Retina (tissue), 1 donor: ENCODE results near the gene CDK5.
A peak's percentile ranks its signal among the peaks of the same experiment; 100 is the strongest.

ENCODE experiments used
- DNase-seq: peaks from one replicate; pipeline ENCODE4 v3.0.0-alpha.2; 2016

Gene CDK5

GRCh38 chr7:151086802-151087244, 29.1 kb upstream of the CDK5 start:
- peak; percentile 80 for DNase-seq

GRCh38 chr7:151085691-151086620, 28.3 kb upstream of the CDK5 start, which contains the start of gene AGAP3:
AGAP3 (plus strand) TSS chr7:151086475; CDS start chr7:151086742, 267 bp downstream.
- DNase-seq = peak; percentile 92

DNA sequence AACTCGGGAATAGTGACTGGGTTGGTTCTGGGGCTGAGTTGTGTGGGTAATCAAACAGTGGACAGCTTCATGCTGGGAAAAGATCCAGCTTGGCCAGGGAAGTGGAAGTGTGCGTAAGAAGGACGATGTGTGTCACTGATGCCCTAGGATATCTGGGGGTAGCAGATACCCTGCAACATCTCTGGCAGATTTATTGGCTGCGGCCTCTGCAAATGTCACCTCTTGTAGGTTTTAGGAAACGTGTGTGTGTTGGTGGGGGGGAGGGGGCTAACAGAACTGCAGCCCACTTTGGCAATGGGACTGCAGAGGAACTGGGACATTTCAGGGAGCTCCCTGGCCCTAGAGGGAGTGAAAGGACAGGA, 27.6 kb upstream of the CDK5 start:
- DNase-seq = no peak

DNA sequence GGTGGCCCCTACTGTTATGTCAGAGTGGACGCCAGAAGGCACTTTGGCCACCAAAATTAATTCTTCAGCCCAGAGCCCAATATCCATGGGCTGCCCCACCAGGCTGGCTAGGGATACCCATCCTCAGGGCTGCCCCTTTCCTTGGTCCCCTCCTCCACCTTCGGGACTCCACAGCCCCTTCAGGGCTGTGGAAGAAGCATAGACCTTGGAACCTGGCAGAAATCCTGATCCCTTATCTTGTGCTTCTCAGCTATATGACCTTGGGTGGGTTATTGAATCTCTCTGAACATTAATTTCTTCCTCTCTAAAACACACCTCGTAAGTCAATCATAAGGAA, 26.1 kb upstream of the CDK5 start:
- DNase-seq = no peak

DNA sequence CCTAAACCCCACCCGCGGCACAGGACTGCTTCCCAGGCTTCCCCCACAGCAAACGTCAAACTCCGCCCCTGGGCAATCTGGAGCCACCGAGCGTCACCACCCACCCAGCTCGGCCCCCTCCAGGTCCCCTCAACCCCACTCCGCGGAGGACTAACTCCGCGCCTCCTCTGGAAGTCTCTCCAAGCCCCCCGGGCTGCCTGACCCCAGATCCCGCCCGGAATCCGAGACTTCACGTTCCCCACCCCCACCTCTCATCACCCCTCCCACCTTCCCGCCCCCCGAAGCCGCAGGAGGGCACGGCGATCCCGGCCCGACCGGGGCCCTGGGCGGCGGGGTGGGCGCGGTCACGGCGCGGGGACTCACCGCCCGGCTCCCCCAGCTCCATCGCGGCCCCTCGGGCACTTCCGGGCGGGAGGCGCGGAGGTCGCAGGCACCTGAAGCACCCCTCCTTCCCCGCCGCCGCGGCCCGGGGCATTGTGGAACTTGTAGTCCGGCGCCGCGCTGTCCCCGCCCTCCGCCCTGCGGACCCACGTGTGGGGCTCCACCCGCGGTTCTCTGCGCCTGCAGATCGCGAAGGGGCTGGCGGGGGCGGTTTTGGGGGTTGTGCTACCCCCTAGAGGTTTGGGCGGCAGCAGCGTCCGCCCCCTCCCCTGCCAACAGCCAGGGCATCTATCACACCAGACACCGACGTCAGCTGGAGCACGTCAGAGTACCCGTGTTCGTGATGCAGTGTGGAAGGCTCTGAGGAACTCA, 25.6 kb upstream of the CDK5 start, which contains the start of gene TMUB1:
Gene TMUB1, minus strand, starts transcription at position 423 of the 753 bp plus-strand sequence. CDS start 930 bp downstream, outside the sequence.
- peak; percentile 84 for DNase-seq

DNA sequence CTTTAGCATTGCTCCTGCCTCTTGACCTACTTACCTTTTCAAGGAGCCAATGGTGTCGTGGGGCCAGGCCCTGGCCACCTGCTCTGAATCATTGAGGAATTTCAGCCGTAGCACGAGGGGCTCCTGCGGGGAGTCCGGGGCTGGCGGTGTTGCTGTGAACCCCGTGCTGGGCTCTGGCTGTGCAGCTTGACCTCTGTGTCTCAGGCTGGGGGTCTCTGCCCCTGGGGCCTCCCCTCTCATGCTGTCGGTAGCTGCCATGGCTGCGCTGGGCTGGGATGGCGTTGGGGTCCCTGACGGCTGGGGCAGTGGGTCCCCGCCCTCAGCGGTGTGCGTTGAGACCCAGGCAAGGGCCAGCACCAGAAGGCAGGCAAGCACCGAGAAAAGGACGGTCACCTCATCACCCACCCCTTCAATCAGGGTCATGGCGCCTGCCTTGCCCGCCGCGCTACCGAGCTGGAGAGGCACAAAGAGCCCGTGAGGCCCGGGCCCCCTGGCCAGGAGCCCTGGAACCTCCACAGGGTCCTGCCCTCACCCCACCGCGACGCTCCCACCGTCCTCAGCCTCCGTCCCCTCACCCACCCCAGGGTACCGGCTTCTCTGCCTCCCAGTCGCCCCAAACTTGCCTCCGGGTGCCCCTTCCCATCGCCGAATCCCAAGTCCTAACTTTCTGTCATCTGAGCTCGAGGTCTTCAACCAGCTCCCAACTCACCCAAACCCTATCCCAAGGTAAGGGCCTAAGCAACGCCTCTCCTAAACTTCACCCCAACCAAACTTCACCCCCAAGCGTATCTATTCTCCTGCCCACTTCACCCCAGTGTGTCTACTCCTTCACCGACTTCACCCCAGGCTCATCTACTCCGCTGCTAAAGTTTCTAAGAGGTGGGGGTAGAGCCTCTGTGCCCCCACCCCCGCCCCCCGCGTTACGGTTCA, 24.7 kb upstream of the CDK5 start:
- peak; percentile 35 for DNase-seq

DNA sequence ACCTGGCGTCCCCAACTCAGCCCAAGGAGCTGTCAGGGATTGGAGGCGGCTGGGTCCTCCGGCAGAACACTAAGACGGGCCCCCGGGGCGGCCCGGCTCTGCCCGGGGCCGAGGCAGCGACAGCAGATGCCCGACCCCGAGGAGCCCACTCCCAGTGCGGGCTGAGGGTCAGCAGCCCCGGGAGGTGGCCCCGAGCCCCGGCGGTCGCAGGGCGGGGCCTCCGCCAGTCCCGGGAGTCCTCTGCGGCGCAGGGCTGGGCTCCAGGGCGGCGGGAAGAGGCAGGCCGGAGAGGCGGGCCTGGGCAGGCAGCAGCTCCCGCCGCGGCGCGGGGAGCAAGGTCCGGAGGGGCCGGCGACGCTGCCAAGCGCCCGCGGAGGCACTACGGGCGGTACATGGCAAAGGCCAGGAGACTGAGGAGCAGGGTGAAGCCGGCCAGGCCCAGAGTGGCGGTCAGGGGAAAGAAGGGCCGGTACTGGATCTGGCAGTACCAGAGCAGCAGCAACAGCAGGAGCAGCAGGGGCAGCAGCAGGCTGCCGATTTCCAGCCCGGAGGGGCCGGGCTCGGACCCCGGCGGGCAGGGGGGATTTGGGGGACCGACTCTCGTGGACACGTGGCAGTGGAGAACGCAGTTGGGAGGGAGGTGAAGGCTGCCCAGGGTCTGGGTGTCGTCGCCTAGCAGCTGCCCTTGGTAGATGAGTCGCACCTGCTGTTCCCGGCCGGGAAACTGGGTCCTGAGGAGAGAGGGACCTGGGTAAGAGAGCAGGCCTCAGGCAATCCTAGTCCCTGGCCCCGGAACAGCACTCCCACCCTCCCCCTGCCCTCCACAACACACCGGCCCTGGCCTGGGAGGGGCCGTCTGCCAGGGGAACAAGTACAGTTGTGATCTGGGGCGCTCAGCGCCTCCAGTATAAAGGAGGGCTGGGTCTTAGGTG, 23.7 kb upstream of the CDK5 start:
- DNase-seq = peak; percentile 49

GRCh38 chr7:151080522-151081169, 22.9 kb upstream of the CDK5 start, which contains the start of gene FASTK:
FASTK (minus strand) TSS chr7:151080809; CDS start chr7:151080766, 43 bp downstream.
- peak; percentile 95 for DNase-seq

GRCh38 chr7:151080067-151080521, 22.4 kb upstream of the CDK5 start:
- no peak for DNase-seq

- DNase-seq = no peak
These were observed 21.7 kb upstream of the CDK5 start for GRCh38 chr7:151079199-151079910.

- DNase-seq = no peak
These were observed 20.7 kb upstream of the CDK5 start for GRCh38 chr7:151078233-151079040.

- no peak for DNase-seq
These were observed 20.1 kb upstream of the CDK5 start for GRCh38 chr7:151077705-151078232.

GRCh38 chr7:151076863-151077704, 19.4 kb upstream of the CDK5 start:
- no peak for DNase-seq

- no peak for DNase-seq
These were observed 18.3 kb upstream of the CDK5 start for GRCh38 chr7:151075978-151076426.

DNA sequence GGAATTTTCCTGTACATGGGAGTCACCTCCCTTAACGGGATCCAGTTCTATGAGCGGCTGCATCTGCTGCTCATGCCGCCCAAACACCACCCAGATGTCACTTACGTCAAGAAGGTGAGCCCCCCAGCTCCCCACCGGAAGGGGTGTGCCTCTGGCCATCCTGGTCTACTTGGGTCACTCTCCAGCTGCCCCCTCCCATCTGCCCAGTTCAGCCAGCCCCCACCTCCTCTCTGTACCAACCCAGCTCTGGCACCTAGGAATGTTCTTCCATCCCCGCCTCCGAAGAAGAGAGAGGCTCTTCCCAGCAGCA, 17.9 kb upstream of the CDK5 start:
- no peak for DNase-seq

DNA sequence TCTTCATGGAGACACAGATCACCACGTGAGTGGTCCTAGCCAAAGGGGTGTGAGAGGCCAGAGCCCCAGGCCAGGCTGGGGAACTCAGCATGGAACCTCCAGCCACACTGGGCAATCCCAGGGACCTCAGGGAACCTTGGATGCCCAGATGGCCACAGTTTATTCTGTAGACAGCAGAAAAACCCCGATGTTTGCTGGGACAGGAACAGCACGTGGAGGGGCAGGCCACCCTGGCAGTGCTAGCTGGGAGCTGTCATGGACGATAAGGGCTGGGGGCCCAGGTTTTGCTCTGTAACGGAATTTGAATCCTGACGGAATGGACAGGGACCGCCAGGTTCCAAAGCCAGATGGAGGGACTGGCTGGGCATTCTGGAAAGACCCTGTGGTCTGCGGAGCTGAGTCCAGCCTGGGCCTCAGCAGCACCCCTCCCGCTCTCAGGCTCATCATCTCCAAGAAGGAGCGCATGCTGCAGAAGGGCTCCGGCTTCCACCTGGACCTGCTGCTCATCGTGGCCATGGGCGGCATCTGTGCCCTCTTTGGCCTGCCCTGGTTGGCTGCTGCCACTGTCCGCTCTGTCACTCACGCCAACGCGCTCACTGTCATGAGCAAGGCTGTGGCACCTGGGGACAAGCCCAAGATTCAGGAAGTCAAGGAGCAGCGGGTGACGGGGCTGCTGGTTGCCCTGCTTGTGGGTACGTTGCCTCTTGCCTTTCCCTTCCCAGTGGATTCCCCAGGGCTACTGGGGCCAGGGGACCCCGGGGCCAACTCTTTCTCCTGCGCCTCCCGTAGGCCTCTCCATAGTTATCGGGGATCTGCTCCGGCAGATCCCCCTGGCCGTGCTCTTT, 17.3 kb upstream of the CDK5 start:
- DNase-seq = no peak

GRCh38 chr7:151073990-151074389, 16.3 kb upstream of the CDK5 start:
- no peak for DNase-seq
